SK-N-SH (cell line): ENCODE measurements around the gene TBX2.

ENCODE experiments used
- GABPA ChIP-seq: IDR thresholded peaks from 2 replicates; pipeline ENCODE4 v1.4.0; 2012; ENCODE audit warnings: low read depth, mild to moderate bottlenecking
- TF ChIP-seq, protein P1 (sequence below): fragments of 200-600 bp; sonication (generic); IDR thresholded peaks from 2 replicates; pipeline ENCODE4 v1.6.1; 2017; ENCODE audit warnings: antibody characterized with exemption, mild to moderate bottlenecking, moderate library complexity
- TF ChIP-seq, protein P2 (sequence below): IDR thresholded peaks from 2 replicates; pipeline ENCODE4 v1.4.0; 2012; ENCODE audit warnings: low read depth, borderline replicate concordance

- no peak for TF ChIP-seq GABPA
- TF ChIP-seq, protein P1, sequence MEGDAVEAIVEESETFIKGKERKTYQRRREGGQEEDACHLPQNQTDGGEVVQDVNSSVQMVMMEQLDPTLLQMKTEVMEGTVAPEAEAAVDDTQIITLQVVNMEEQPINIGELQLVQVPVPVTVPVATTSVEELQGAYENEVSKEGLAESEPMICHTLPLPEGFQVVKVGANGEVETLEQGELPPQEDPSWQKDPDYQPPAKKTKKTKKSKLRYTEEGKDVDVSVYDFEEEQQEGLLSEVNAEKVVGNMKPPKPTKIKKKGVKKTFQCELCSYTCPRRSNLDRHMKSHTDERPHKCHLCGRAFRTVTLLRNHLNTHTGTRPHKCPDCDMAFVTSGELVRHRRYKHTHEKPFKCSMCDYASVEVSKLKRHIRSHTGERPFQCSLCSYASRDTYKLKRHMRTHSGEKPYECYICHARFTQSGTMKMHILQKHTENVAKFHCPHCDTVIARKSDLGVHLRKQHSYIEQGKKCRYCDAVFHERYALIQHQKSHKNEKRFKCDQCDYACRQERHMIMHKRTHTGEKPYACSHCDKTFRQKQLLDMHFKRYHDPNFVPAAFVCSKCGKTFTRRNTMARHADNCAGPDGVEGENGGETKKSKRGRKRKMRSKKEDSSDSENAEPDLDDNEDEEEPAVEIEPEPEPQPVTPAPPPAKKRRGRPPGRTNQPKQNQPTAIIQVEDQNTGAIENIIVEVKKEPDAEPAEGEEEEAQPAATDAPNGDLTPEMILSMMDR = no peak
- TF ChIP-seq, protein P2, sequence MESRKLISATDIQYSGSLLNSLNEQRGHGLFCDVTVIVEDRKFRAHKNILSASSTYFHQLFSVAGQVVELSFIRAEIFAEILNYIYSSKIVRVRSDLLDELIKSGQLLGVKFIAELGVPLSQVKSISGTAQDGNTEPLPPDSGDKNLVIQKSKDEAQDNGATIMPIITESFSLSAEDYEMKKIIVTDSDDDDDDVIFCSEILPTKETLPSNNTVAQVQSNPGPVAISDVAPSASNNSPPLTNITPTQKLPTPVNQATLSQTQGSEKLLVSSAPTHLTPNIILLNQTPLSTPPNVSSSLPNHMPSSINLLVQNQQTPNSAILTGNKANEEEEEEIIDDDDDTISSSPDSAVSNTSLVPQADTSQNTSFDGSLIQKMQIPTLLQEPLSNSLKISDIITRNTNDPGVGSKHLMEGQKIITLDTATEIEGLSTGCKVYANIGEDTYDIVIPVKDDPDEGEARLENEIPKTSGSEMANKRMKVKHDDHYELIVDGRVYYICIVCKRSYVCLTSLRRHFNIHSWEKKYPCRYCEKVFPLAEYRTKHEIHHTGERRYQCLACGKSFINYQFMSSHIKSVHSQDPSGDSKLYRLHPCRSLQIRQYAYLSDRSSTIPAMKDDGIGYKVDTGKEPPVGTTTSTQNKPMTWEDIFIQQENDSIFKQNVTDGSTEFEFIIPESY = no peak
Measured at GRCh38 chr17:61402073-61402541, 2.5 kb downstream of the TBX2 start.
